H1 (cell line): Measurements from ENCODE around the gene HIVEP3. TPM values are rescaled to one million over a fixed set of nuclear protein-coding genes. Genes with fewer than 3 reads are reported as not detected.

ENCODE experiments used
- CTCF ChIA-PET: fragments of 300-600 bp; sonication (Branson Sonifier 250); formaldehyde crosslinking; loops from one replicate; lab custom pipeline; 2021; ENCODE audit not compliant: partially characterized antibody; lab: Charles Lee
- POLR2A ChIA-PET: fragments of 300-600 bp; sonication (Branson Sonifier 250); formaldehyde crosslinking; loops from one replicate; lab custom pipeline; 2021; ENCODE audit warnings: inconsistent platforms; ENCODE audit not compliant: partially characterized antibody; lab: Charles Lee
- DNase-seq, 2 experiments: peaks; one replicate each; pipeline versions ENCODE4 v3.0.0 to v3.0.0-alpha.2; 2010 to 2022; ENCODE audit warnings: low spot score in 2 of 2, low read depth in 1 of 2, mixed read lengths in 1 of 2
- FAIRE-seq: peaks from 2 replicates; lab custom pipeline; 2011; peaks lifted over from hg19 to GRCh38; lab: Jason Lieb, UNC
- H2AFZ ChIP-seq: 2 replicates; pipeline ENCODE4 v1.8.1; 2012; ENCODE audit warnings: low read length, inconsistent platforms
- H2AK5ac ChIP-seq: 2 replicates; pipeline ENCODE4 v1.6.1; 2013; ENCODE audit warnings: low read depth, low read length
- H2BK120ac ChIP-seq: replicated peaks from 2 replicates; pipeline ENCODE3; 2013; ENCODE audit warnings: low read depth, low read length, inconsistent platforms
- H2BK12ac ChIP-seq: 2 replicates; pipeline ENCODE4 v1.6.1; 2013; ENCODE audit warnings: low read depth, low read length
- H2BK15ac ChIP-seq: 2 replicates; pipeline ENCODE4 v1.6.1; 2013; ENCODE audit warnings: low read length
- H2BK20ac ChIP-seq: 2 replicates; pipeline ENCODE4 v1.6.1; 2013; ENCODE audit warnings: low read length
- H2BK5ac ChIP-seq: 2 replicates; pipeline ENCODE4 v1.6.1; 2013; ENCODE audit warnings: low read depth, low read length
- H3K14ac ChIP-seq: 2 replicates; pipeline ENCODE4 v1.6.1; 2013; ENCODE audit warnings: inconsistent platforms; ENCODE audit not compliant: insufficient read length
- H3K18ac ChIP-seq: 2 replicates; pipeline ENCODE4 v1.6.1; 2013; ENCODE audit warnings: low read length; ENCODE audit errors: extremely low read depth
- H3K23ac ChIP-seq: 2 replicates; pipeline ENCODE4 v1.6.1; 2013; ENCODE audit warnings: inconsistent platforms; ENCODE audit not compliant: insufficient read length
- H3K23me2 ChIP-seq: 2 replicates; pipeline ENCODE4 v1.6.1; 2013; ENCODE audit warnings: low read depth, low read length
- H3K27ac ChIP-seq: 2 replicates; pipeline ENCODE4 v1.6.1; 2011; ENCODE audit warnings: low read depth, low read length, inconsistent platforms
- H3K27me3 ChIP-seq, 4 experiments: replicated peaks in 1 of 4; 1 replicate in 1 of 4; 2 replicates in 3 of 4; pipeline versions ENCODE4 v1.6.1 to v1.8.1; 2011 to 2013; ENCODE audit warnings: low read length in 3 of 4, mild to moderate bottlenecking in 3 of 4, inconsistent platforms in 2 of 4, mixed read lengths in 2 of 4, moderate library complexity in 1 of 4; ENCODE audit not compliant: control insufficient read depth in 3 of 4, insufficient read depth in 3 of 4; ENCODE audit errors: extremely low read depth in 1 of 4
- H3K36me3 ChIP-seq, 4 experiments: 2 replicates each; pipeline versions ENCODE4 v1.6.1 to v1.8.1; 2011 to 2013; ENCODE audit warnings: mild to moderate bottlenecking in 4 of 4, low read length in 3 of 4, moderate library complexity in 2 of 4, control low read depth in 1 of 4, inconsistent platforms in 1 of 4; ENCODE audit not compliant: insufficient read depth in 4 of 4, control insufficient read depth in 2 of 4
- H3K4ac ChIP-seq: replicated peaks from 2 replicates; pipeline ENCODE3; 2013; ENCODE audit warnings: low read length, low read depth, mixed read lengths, inconsistent platforms; ENCODE audit not compliant: insufficient read length
- H3K4me1 ChIP-seq, 4 experiments: replicated peaks in 1 of 4; 1 replicate in 1 of 4; 2 replicates in 3 of 4; pipeline versions ENCODE4 v1.6.1 to v1.8.1; 2011 to 2013; ENCODE audit warnings: low read length in 3 of 4, inconsistent platforms in 2 of 4, mixed read lengths in 1 of 4; ENCODE audit not compliant: insufficient read depth in 4 of 4, control insufficient read depth in 3 of 4
- H3K4me2 ChIP-seq, 2 experiments: 2 replicates each; pipeline versions ENCODE4 v1.6.1 to v1.8.1; 2011 to 2013; ENCODE audit warnings: low read depth in 2 of 2, low read length in 2 of 2, control low read depth in 1 of 2, inconsistent platforms in 1 of 2, mild to moderate bottlenecking in 1 of 2; ENCODE audit not compliant: insufficient read depth in 1 of 2
- H3K4me3 ChIP-seq, 4 experiments: fragments of 200-600, 300-600 bp in 1 of 4; sonication (generic), shearing (Covaris generic), sonication (Bioruptor Twin) in 1 of 4; 2 replicates each; pipeline versions ENCODE4 v1.5.1 to v1.8.1; 2011 to 2016; ENCODE audit warnings: low read length in 4 of 4, low read depth in 3 of 4, control low read depth in 2 of 4, inconsistent platforms in 2 of 4, mild to moderate bottlenecking in 2 of 4, mixed read lengths in 1 of 4, moderate library complexity in 1 of 4; ENCODE audit not compliant: insufficient read depth in 2 of 4; ENCODE audit errors: extremely low read depth in 1 of 4
- H3K56ac ChIP-seq: replicated peaks from 2 replicates; pipeline ENCODE3; 2013; ENCODE audit warnings: low read depth, mild to moderate bottlenecking, mixed read lengths, low read length, inconsistent platforms; ENCODE audit not compliant: insufficient read length
- H3K79me1 ChIP-seq: 2 replicates; pipeline ENCODE4 v1.6.1; 2013; ENCODE audit warnings: low read depth, low read length, control low read depth
- H3K79me2 ChIP-seq, 2 experiments: 2 replicates each; pipeline versions ENCODE4 v1.6.1 to v1.8.1; 2012 to 2013; ENCODE audit warnings: low read length in 2 of 2, mild to moderate bottlenecking in 2 of 2, inconsistent platforms in 1 of 2; ENCODE audit not compliant: insufficient read depth in 2 of 2, control insufficient read depth in 1 of 2
- H3K9ac ChIP-seq, 4 experiments: replicated peaks in 1 of 4; 1 replicate in 1 of 4; 2 replicates in 3 of 4; pipeline versions ENCODE4 v1.6.1 to v1.8.1; 2011 to 2013; ENCODE audit warnings: low read depth in 3 of 4, low read length in 3 of 4, control low read depth in 2 of 4, mild to moderate bottlenecking in 2 of 4, moderate library complexity in 2 of 4, inconsistent platforms in 1 of 4; ENCODE audit errors: extremely low read depth in 1 of 4
- H3K9me3 ChIP-seq, 2 experiments: 2 replicates each; pipeline versions ENCODE4 v1.6.1 to v1.8.1; 2012 to 2013; ENCODE audit warnings: mild to moderate bottlenecking in 2 of 2, moderate library complexity in 2 of 2, control low read depth in 1 of 2, inconsistent platforms in 1 of 2, low read depth in 1 of 2, low read length in 1 of 2, mixed read lengths in 1 of 2; ENCODE audit not compliant: insufficient read depth in 2 of 2
- H4K20me1 ChIP-seq, 2 experiments: replicated peaks in 1 of 2; 2 replicates each; pipeline versions ENCODE3 to v1.8.1; 2011 to 2013; ENCODE audit warnings: inconsistent platforms in 2 of 2, low read length in 2 of 2, mild to moderate bottlenecking in 1 of 2; ENCODE audit not compliant: insufficient read depth in 2 of 2, control insufficient read depth in 1 of 2
- H4K5ac ChIP-seq: 2 replicates; pipeline ENCODE4 v1.6.1; 2013; ENCODE audit warnings: low read length, low read depth, mixed read lengths, inconsistent platforms; ENCODE audit not compliant: insufficient read length
- H4K8ac ChIP-seq: 2 replicates; pipeline ENCODE4 v1.8.0; 2013; ENCODE audit warnings: mild to moderate bottlenecking, moderate library complexity, low read length, inconsistent platforms; ENCODE audit not compliant: insufficient read depth; ENCODE audit errors: extremely low read depth
- H4K91ac ChIP-seq: replicated peaks from 2 replicates; pipeline ENCODE3; 2013; ENCODE audit warnings: low read length, mixed read lengths, inconsistent platforms; ENCODE audit not compliant: insufficient read length
- ATF2 ChIP-seq: IDR thresholded peaks from 2 replicates; pipeline ENCODE4 v1.6.1; 2012; ENCODE audit warnings: low read length, inconsistent platforms
- CEBPB ChIP-seq: IDR thresholded peaks from 2 replicates; pipeline ENCODE4 v1.6.1; 2012; ENCODE audit warnings: low read depth, low read length
- CREB1 ChIP-seq: IDR thresholded peaks from 2 replicates; pipeline ENCODE4 v1.6.1; 2012; ENCODE audit warnings: inconsistent platforms
- POLR2A ChIP-seq, 2 experiments: IDR thresholded peaks; 1 replicate in 1 of 2; 2 replicates in 1 of 2; pipeline ENCODE4 v1.6.1; 2011; ENCODE audit warnings: low read depth in 2 of 2, low read length in 2 of 2, mild to moderate bottlenecking in 2 of 2; ENCODE audit errors: control extremely low read depth in 1 of 2
- RXRA ChIP-seq: IDR thresholded peaks from 2 replicates; pipeline ENCODE4 v1.6.1; 2011; ENCODE audit warnings: low read depth, mild to moderate bottlenecking, low read length, moderate library complexity; ENCODE audit not compliant: insufficient read depth
- SAP30 ChIP-seq: fragments of 300-600 bp; sonication (generic); IDR thresholded peaks from 2 replicates; pipeline ENCODE4 v1.7.1; 2012; ENCODE audit warnings: low read length, moderate library complexity, mild to moderate bottlenecking, inconsistent platforms; ENCODE audit not compliant: insufficient read depth, insufficient replicate concordance
- TAF7 ChIP-seq: optimal IDR thresholded peaks from 2 replicates; pipeline ENCODE3; 2011; ENCODE audit warnings: low read depth, mild to moderate bottlenecking, inconsistent platforms, low read length, moderate library complexity, borderline replicate concordance
- YY1 ChIP-seq: IDR thresholded peaks from 2 replicates; pipeline ENCODE4 v1.6.1; 2011; ENCODE audit warnings: low read depth, mild to moderate bottlenecking, low read length
- ZNF274 ChIP-seq: IDR thresholded peaks from 2 replicates; pipeline ENCODE4 v1.7.0; 2012; ENCODE audit warnings: low read length, borderline replicate concordance; ENCODE audit errors: extremely low read depth
- polyA plus RNA-seq, 7 experiments: library from polyadenylated mRNA; depleted of rRNA in 3 of 7; stranded (reverse) in 5 of 7; unstranded in 2 of 7; fragments of >200 nt in 5 of 7; fragments of 200-250 nt in 2 of 7; gene quantifications; 1 replicate in 5 of 7; 2 replicates in 1 of 7; 4 replicates in 1 of 7; pipeline versions ENCODE4 v1.2.1 to v1.2.3, GENCODE V29; 2011 to 2013; ENCODE audit warnings: missing spikeins in 2 of 7, mixed read lengths in 2 of 7
- total RNA-seq: library from RNA; stranded (reverse); fragmentation: NEBNext Ultra II Directional; extraction: Animal tissue kit (Norgen Biotek cat#: 25700); gene quantifications from 2 replicates; pipeline ENCODE4 v1.2.1, GENCODE V29; 2021

Gene HIVEP3
- total and polyA plus RNA-seq, 2 of the 8 experiments (the other 6 are each of a cell fraction or from before 2014, with no cell fraction given) = 0.24 to 0.69 TPM

- Histone ChIP-seq H3K4me3 (no peak overlapping the region), H3K56ac (no peak overlapping the region), H3K27me3 (no peaks in the 10 kb centered on the region), H4K20me1 (no peaks in the 10 kb centered on the region), H2AK5ac (no peak overlapping the region), H2AFZ (no peak overlapping the region), H2BK20ac (no peak overlapping the region), H3K79me2 (no peaks in the 10 kb centered on the region), H3K9ac (peak overlapping the region in 1 of 4 experiments; percentile 34; a peak in 1 of 7 replicates), H4K91ac (no peak overlapping the region), H3K14ac (no peak overlapping the region), H3K36me3 (no peaks in the 10 kb centered on the region), H3K23me2 (no peaks in the 10 kb centered on the region), H4K5ac (no peak overlapping the region), H2BK15ac (no peak overlapping the region), H3K4me1 (no peaks in the 10 kb centered on the region), H3K4ac (no peak overlapping the region), H2BK120ac (no peak overlapping the region), H4K8ac (no peak overlapping the region), H3K23ac (no peak overlapping the region), H3K9me3 (peaks cover 0 to 4% of the 10 kb centered on the region in 2 experiments; a peak in 1 of 4 replicates), H3K18ac (no peak overlapping the region), H2BK12ac (no peak overlapping the region), H3K27ac (no peak overlapping the region), H2BK5ac (no peak overlapping the region), H3K79me1 (no peaks in the 10 kb centered on the region), H3K4me2 (no peak overlapping the region)
- DNase-seq (no peak), FAIRE-seq (no peak)
- TF ChIP-seq SAP30 (no peak), RXRA (no peak), CEBPB (no peak), TAF7 (no peak), YY1 (no peak), ZNF274 (no peak), CREB1 (no peak), ATF2 (no peak), POLR2A (IDR thresholded peaks at IDR 0.05; ENCODE audit: control extremely low read depth in 1 of 2, low read depth in 2 of 2, low read length in 2 of 2) (no peak)
- ChIA-PET CTCF (interaction anchor here (0.6 to 0.9 kb wide), 2 partner anchors 161 to 820 kb away, joined by 3 read pairs; no protein-coding TSS in a partner anchor), POLR2A (no interaction called here)
Measured at GRCh38 chr1:41942278-41942677, 23.6 kb upstream of the HIVEP3 start.
